ENCODE measurements around the gene ME1.

Gene ME1

GRCh38 chr6:83192871-83193746 lies 237.7 kb downstream of the ME1 start, which contains the start of the genes PGM3 and RWDD2A (continued):
- TF ChIP-seq ZBTB8A (tag by site-specific recombination; IDR thresholded peaks at IDR 0.05) (peak; percentile 88), REPIN1 (tag by site-specific recombination; IDR thresholded peaks at IDR 0.05; ENCODE audit: low read depth) (peak; percentile 83; the same call in 1 of the 2 replicates), ZBTB44 (tag by site-specific recombination; IDR thresholded peaks at IDR 0.05) (no peak), GFI1B (tag by site-specific recombination; IDR thresholded peaks at IDR 0.05) (no peak), ZFP3 (tag by site-specific recombination; IDR thresholded peaks at IDR 0.05; ENCODE audit: low read depth) (no peak), ZNF768 (tag by site-specific recombination; IDR thresholded peaks at IDR 0.05) (no peak), ZNF580 (tag by site-specific recombination; IDR thresholded peaks at IDR 0.05) (peak; percentile 32; the same call in 1 of the 2 replicates), ZNF529 (tag by site-specific recombination; IDR thresholded peaks at IDR 0.05; ENCODE audit: insufficient replicate concordance) (no peak), ZNF169 (tag by site-specific recombination; IDR thresholded peaks at IDR 0.05) (no peak), ZBTB17 (tag by site-specific recombination; IDR thresholded peaks at IDR 0.05) (peak; percentile 56; the same call in 1 of the 2 replicates), ZNF214 (tag by site-specific recombination; IDR thresholded peaks at IDR 0.05; ENCODE audit: borderline replicate concordance) (no peak), ZSCAN4 (tag by site-specific recombination; IDR thresholded peaks at IDR 0.05) (no peak), ZBTB20 (tag by site-specific recombination; IDR thresholded peaks at IDR 0.05) (peak; percentile 95), BCL6B (tag by site-specific recombination; IDR thresholded peaks at IDR 0.05) (no peak), ZNF626 (tag by site-specific recombination; IDR thresholded peaks at IDR 0.05) (no peak), HOXA7 (CRISPR knock-in tag; IDR thresholded peaks at IDR 0.05; ENCODE audit: borderline replicate concordance) (no peak), ZNF555 (tag by site-specific recombination; conservative IDR thresholded peaks at IDR 0.05) (no peak), ZNF37A (tag by site-specific recombination; IDR thresholded peaks at IDR 0.05) (no peak), ZFP41 (tag by site-specific recombination; IDR thresholded peaks at IDR 0.05; ENCODE audit: borderline replicate concordance) (no peak), ZBTB48 (tag by site-specific recombination; IDR thresholded peaks at IDR 0.05) (peak; percentile 75; the same call in 1 of the 2 replicates), ZFP37 (tag by site-specific recombination; IDR thresholded peaks at IDR 0.05) (peak; percentile 92; the same call in 1 of the 2 replicates), KLF7 (tag by site-specific recombination; IDR thresholded peaks at IDR 0.05; ENCODE audit: borderline replicate concordance) (no peak), ZNF350 (tag by site-specific recombination; IDR thresholded peaks at IDR 0.05) (no peak), ZNF629 (tag by site-specific recombination; IDR thresholded peaks at IDR 0.05) (0 out of 2 replicates have a peak, but pooled peaks have one; percentile 9), KLF1 (tag by site-specific recombination; IDR thresholded peaks at IDR 0.05) (peak; percentile 62), ZNF670 (tag by site-specific recombination; IDR thresholded peaks at IDR 0.05; ENCODE audit: low read depth) (no peak), ZNF518A (tag by site-specific recombination; conservative IDR thresholded peaks at IDR 0.05; ENCODE audit: low read depth) (no peak), ZNF138 (tag by site-specific recombination; IDR thresholded peaks at IDR 0.05; ENCODE audit: borderline replicate concordance) (no peak), ZBTB26 (tag by site-specific recombination; optimal IDR thresholded peaks at IDR 0.05) (peak; percentile 93)
